GM21717 (cell line): ENCODE measurements around the gene KCNQ1.

Source experiments
- ATAC-seq: cut with Tn5 transposase; IDR thresholded peaks from one replicate; pipeline ENCODE4 v1.9.1; 2021; ENCODE audit warnings: mild to moderate bottlenecking, moderate library complexity; ENCODE audit not compliant: unreplicated experiment

The KCNQ1 gene

DNA sequence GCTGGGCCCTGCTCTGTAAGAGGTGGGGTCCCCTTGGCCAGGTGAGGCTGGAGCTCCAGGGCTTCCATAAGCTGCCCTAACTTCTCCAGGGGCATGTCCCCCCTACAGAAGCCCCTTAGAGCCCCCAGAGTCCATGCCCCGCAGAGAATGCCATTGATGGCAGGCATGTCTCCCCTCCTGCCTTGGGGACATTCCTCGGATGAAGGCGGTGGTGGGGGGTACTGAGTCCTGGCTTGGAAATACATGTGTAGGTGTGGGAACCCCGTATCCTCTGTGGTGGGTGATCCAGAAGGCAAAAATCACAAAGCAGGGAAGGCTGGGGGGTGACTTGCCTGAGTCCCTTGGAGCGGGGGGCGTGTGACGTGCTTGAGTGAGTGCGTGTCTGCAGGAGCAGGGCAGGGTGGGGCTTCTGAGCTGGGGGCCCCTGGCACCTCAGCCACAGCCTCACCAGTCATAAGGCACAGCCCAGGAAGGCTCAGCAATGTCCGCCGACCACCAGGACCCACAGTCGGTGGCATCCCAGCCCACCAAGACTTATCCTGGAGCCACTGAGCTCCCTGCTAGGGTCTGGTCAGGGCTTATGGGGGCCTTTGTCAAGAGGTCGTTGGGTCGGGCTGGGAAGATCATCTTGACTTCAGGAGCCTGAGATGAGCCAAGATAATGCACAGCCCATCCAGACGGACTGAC, 324.7 kb downstream of the KCNQ1 start:
- no peak for ATAC-seq

GRCh38 chr11:2770096-2770751, 325.4 kb downstream of the KCNQ1 start:
- ATAC-seq: no peak

GRCh38 chr11:2770761-2771301, 326.0 kb downstream of the KCNQ1 start:
- ATAC-seq: no peak

DNA sequence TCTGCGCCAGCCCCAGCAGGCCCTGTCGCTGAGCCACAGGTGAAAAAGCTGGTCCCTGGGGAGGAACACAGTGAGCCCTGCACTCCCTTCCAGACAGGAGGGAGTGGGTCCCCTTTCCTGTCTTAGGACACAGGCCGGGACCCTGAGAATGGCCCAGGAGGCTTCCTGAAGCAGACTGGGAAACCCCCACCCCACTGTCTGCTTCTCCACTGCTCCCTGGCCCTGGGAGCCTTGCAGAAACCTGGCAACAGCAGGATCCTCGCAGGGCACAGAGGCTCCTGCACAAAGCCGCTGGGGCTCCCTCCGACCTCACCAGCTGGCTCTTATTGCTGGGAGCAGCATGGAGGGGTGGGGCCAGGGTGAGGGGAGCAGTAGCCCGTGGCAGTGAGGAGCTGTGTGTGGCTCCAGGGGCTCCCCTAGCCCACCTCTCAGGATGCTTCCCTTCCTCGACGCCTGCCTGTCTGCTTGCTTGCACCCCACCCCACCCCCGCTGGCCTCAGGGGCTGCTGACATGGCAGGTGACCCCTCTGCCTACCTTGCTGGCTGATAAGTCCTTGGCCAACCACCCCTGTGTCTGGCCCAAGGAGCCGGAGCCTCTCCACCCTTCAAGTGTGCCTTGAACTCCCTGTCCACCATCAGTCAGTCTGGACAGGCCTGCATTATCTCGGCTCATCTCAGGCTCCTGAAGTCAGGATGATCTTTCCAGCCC, 327.1 kb downstream of the KCNQ1 start:
- ATAC-seq: no peak

GRCh38 chr11:2772544-2773031, 327.8 kb downstream of the KCNQ1 start:
- no peak for ATAC-seq

DNA sequence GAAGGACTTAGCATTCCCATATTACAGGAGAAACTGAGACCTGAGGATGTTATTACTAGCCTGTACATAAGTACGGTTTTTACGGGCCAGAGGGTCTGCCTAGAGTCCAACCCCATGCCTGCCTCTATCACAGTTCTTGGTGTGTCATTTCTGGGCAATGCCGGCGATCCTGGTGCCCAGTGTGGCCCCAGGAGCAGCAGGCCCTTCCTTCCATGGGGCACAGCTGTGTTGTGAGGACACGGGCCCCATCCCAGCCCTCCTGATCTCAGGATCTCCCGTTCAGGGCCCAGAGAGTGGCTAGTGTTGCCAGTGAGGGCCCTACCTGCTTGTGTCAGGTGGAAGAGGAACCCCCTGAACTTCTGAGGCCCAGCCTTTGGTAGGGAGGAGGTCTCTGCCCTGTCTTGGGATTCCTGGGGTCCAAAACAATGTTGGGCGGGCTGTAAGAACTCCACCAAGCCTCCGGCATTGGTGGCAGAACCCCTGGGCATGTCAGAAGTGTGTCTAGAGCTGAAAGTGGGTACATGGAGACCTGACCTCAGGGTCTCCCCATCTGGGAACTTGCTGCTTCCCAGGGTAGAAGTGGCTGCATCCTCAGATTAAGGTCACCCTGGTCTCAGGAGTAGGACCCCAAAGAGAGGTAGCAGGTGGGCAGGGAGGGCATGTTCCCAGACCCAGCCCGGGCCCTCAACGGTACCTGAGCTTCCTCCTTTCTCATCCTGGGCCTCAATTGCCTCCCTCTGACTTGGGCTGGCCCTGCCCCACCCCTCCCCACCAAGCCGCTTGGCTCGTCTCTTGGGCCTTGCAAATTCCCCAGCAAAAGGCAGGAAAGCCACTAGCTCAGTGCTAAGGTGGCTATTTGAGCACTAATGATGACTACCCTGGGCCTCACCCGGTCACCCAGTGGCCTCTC, 329.6 kb downstream of the KCNQ1 start:
- no peak for ATAC-seq

DNA sequence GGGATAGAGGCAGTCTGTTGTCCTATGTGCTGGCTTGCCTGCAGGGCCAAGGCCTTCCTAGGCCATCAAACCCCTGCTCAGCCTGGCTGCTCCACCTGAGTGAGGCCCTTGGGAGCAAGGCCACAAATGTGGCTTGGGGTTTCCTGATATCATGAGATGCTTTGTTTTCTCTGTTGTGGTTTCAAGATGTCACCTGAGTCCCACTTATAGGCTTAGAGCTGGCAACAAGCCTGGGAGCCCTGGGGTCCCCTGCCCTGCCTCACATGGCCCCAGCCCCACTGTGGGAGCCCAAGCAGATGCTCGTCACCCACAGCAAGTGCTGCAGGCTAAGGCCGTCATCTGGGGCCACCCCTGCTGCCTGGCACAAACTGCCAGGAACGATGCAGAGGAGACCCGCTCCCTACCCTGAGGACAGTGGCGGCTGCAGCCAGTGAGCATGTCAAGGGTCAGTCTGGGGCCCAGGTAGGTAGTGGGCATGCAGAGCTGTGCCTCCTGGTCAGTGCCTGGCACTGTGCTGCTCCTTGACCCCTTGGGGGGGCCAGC, 330.3 kb downstream of the KCNQ1 start:
- no peak for ATAC-seq

DNA sequence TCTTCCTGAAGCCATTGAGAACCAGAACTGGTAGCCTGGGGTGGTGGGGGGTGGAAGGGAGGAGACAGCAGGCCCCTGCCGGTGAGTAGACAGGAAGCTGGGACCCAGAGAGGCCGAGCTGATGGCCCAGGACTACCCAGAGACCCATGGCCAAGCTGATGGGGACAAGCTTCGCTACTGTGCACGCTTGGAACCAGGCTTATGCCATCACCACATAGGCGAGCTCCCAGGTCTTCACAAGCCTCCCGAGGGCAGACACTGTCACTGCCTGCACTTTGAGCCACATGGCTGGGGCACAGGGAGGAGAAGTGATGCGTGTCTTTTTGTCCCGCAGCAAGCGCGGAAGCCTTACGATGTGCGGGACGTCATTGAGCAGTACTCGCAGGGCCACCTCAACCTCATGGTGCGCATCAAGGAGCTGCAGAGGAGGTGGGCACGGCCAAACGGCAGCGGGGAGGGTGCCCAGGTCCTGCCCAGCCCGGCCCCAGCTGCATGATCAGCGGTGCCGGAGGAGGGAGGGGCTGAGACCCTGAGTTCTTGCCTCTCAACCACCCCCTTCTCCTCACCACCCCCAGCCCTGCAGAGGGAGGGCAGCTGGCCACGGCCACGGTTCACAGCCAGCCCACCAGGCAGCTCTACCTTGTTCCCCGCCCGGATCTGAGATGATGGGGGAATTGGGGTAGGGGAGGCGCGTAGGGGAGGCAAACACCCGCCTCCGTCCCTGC, 331.0 kb downstream of the KCNQ1 start:
- no peak for ATAC-seq

DNA sequence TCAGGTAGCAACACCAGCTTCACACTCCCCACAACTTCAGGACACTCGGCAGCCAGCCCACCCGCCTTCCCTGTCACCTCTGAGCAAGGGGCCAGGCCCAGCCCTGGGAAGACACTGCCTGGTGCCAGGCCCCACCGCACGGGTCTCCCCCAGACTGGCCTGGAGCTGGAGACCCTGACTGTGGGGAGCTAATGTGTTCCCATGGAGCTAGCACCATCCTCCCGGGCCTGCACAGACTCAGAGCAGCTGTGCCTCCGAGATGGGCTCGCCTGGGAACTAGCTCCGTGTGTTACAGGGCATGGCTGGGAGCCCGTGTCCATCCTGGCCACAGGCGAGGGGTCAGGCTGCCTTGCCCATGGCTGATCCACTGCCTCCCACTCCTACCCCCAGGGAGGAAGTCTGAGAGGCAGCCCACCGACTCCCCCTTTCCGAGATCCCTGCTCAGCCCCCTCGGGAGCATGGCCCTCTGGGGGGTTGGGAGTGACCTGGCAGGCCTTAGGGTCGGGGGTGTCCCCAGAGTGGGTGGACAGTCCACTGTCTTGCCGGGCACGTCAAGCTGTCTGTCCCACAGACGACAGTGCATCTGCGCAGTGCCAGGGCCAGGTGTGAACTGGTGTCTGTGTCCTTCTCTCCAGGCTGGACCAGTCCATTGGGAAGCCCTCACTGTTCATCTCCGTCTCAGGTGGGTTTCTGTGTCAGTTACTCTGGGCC, 331.7 kb downstream of the KCNQ1 start:
- no peak for ATAC-seq

DNA sequence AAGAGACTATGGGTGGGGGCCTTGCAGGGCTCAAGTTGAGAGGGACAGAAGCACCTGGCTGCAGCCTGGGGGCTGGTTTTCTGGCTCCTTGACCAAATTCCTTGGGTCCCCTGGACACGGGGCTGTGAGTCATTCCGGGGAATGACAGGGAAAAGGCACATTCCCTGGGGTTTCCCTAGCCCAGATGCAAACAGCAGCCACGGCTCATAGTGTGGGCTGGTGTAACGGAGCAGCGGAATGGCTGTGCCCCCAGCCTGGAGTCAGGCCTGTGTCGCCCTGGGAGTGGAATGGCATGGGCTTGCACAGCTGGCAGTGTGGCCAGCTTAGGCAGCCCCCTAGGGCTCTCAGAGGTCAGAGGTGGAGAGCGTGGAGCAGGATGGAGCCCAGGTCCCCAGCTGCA, 332.6 kb downstream of the KCNQ1 start:
- no peak for ATAC-seq

GRCh38 chr11:2777871-2778629, 333.2 kb downstream of the KCNQ1 start:
- no peak for ATAC-seq

DNA sequence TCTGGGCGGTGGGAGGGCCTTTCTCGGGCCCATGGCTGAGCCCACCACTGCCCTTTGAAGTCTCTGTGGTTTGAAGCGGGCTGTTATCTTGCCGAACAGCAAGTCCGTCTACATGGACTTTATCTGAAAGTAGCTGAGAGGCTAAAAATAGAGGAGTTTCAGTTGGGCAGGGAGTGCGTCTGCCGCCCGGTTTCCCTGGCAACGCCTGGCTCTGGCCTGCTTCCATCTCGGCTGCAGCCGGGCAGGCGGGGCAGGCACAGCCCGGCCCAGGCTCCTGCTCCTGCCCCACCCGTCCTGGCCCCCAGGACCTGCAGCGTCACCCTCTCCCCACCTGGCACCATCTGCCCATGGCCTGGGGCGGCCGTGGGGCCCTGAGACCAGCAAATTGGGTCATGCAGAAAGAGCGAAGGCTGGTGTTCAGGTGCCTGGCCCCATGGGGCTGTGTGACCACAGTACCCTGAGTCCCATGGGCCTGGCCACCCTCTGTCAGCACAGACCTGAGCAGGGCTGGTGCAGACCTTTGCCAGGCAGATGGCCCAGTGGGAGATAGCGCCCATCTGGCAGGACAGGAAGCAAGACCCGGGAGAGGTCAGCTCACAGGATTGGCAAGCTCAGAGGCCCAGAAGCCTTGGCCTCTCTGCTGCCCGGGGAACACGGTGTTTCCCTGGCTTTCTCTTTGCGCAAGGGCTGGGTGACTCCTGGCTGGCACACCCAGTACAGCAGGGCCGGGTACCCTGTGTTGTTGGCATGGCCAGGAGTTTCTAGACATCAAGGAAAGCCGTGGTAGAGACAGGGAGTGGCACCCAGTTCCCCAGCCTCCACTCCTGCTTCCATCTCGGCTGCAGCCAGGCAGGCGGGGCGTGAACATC, 334.1 kb downstream of the KCNQ1 start:
- no peak for ATAC-seq

GRCh38 chr11:2779499-2779980, 334.7 kb downstream of the KCNQ1 start:
- ATAC-seq: no peak

- no peak for ATAC-seq
Measured at GRCh38 chr11:2779981-2780849, 335.4 kb downstream of the KCNQ1 start.

DNA sequence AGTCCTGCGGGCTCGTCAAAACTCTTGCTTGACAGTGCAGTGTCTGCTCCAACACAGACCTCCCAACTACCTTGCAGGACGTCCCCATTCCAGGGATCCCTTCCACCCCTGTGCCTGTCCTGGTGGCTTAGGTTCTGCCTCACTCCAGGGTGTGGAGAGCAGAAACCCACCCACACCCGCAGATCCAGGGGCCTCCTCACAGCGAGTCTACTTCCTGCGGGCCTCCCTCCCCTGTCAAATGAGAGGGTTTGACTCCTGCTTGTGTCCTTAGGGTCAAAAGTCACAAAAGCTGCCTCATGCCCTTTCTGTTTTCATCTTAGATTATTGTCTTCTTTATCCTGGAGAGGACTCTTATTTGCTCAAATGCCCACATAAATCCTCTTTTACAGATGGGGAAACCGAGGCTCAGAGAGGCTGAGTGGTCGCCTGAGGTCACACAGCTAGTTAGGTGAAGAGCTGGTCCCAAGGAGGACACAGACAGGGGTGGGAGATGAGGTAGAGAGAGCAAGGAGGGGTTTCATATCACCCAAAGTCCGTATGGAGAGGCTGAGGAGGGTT, 336.1 kb downstream of the KCNQ1 start:
- ATAC-seq: no peak
